HG03025 (cell line): ENCODE measurements around the gene ALG9.

Experiments
- ATAC-seq: cut with Tn5 transposase; IDR thresholded peaks from one replicate; pipeline ENCODE4 v1.9.1; 2021; ENCODE audit warnings: mild to moderate bottlenecking, moderate library complexity; ENCODE audit not compliant: unreplicated experiment, low FRiP score

ALG9 gene

DNA sequence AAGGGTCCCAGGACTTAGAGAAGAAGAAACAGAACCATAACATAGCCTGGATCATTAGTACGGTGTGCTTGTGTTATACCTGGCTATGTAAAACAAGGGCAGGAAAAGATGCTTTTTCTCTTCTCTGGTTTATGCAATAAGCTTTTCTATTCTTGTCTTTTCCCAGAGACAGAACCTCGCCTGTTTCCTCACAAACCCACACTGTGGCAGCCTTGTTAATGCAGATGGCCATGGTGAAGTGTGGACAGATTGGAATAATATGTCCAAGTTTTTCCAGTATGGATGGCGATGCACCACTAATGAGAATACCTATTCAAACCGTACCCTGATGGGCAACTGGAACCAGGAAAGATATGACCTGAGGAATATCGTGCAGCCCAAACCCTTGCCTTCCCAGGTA lies 10.8 kb upstream of the ALG9 start:
- ATAC-seq: no peak

DNA sequence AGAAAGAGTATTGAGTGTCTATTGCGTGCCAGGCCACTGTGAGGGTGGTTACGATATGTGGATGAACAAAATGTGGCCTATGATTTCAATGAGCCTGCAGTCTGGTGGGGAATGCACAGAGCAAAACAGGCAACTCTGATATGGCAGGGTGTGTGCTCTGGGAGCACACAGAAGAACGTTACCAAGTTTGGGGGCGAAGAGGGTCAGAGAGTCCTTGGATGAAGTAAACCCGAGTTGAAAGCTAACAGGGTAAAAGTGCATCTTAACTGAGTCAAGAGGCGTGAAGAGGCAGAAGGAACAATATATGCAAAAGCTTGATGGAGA lies 8.2 kb upstream of the ALG9 start:
- no peak for ATAC-seq

GRCh38 chr11:111878849-111879636 lies 7.7 kb upstream of the ALG9 start, which contains the start of the genes CFAP68 and FDXACB1:
Gene CFAP68, plus strand, starts transcription at chr11:111879541. Its CDS starts 20 bp downstream, at chr11:111879561.
Gene FDXACB1, minus strand, starts transcription at chr11:111879165. Its CDS starts 33 bp downstream, at chr11:111879132.
- peak; percentile 94 for ATAC-seq

DNA sequence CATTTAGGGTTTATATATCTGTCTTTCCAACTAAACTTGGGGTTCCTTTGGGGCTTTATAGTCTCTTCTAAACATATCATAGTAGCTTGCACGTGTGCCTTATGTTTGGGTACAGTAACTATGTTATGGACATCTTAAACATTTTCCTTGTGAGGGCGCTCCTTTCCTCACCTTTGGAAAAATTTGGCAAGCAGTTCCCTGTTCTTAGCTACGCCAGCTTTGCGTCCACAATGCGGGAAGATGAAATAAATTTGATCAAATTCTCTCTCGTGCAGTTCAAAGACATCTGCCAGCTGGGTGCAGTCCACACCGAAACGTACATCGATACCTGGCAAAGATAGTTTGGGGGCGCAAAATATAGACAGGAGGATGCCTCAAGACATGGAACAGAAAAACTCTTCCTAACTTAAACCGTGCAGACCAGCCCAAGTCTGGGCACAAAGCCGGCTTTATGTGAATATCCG lies 7.0 kb upstream of the ALG9 start:
- peak; percentile 7 for ATAC-seq

DNA sequence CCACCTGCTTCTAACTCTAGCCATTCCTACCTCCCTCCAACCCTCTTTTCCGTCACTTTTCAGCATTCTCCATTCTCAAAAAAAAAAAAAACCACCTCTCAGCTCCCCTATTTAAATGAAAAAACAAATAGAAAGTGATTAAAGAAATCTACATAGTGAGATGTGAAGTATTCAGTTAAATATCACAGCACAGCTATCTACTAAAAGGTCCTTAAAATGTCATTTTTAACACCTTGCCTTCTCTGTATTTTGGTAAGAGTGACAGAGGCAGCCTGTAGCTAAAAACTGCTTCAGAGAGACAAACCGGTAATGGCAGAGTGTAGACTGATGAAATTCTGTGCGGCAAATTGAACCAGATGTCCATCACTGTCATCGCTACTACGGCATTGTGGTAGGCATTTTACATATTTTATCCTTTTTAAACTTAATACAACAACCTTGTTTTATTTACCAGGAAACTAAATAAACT lies 346 bp upstream of the ALG9 start:
- ATAC-seq: no peak

GRCh38 chr11:111870522-111870885 lies 877 bp downstream of the ALG9 start:
- peak; percentile 15 for ATAC-seq

GRCh38 chr11:111870113-111870512 lies 1.3 kb downstream of the ALG9 start:
- no peak for ATAC-seq

DNA sequence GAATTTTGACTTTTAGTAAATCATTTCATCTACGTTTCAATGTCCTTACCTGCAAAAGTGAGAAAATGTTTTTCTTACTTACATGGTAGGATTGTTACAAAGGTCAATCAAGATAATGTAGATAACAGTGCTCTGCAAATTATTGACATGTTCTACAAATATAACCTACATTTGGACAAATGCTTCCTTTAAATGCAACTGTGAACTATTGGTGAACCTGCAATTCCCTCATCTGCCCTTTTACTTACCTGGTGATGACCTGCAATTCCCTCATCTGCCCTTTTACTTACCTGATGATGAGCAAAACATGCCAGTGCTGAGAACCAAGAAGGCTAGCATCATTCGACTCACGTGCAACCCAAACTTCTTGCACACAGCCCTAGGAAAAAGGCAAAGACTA lies 11.1 kb downstream of the ALG9 start:
- no peak for ATAC-seq

GRCh38 chr11:111855506-111855905 lies 15.9 kb downstream of the ALG9 start:
- no peak for ATAC-seq

DNA sequence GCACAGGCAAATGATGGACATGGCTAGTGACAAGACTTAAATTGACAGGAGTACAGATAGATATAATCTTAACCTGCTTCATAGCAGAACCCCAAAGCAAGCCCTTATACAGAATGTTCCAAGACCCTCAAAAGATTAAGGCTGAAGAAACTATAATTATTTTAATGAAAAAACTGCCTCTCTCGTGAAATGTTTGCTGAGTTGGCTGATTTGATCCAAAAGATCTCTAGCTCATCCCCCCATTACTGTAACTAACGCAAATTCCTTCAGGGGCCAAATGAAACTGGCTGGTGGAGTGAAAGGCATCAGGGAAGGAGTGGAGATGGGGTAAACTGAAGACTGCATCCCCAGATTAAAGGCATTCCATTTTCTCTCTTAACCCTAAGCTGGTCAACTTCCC lies 19.3 kb downstream of the ALG9 start:
- no peak for ATAC-seq

DNA sequence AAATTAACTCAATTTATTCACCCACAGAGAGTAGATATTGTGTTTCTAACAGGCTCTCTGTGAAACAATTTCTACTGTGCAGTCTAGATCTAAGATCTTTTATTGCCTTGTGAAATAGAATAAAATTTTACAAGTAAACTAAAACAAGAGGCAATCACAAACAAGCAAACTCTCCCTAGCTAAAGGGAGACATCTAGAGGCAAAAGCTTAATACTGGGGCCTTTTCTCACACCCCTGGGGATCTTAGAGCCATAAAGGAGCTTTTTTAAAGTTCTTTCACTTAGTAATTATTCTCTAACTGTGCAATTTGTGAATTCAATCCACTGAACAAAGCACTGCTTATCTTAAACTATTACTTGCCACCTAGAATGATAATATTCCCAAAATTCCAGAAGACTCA lies 19.7 kb downstream of the ALG9 start:
- no peak for ATAC-seq

- ATAC-seq: no peak
These were observed 20.3 kb downstream of the ALG9 start for GRCh38 chr11:111851067-111851466.

DNA sequence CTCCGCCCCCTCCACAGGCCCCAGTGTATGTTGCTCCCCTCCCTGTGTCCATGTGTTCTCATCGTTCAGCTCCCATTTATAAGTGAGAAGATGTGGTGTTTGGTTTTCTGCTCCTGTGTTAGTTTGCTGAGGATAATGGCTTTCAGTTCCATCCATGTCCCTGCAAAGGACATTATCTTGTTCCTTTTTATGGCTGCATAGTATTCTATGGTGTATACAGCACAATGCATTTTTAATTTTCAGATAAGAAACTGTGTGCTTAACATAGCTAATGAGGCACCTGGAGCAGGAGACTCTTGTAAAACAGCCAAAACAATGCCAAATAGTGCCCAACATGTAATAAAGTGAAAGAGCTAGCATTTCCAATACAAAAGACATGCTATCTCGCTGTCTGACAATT lies 21.8 kb downstream of the ALG9 start:
- ATAC-seq: no peak

DNA sequence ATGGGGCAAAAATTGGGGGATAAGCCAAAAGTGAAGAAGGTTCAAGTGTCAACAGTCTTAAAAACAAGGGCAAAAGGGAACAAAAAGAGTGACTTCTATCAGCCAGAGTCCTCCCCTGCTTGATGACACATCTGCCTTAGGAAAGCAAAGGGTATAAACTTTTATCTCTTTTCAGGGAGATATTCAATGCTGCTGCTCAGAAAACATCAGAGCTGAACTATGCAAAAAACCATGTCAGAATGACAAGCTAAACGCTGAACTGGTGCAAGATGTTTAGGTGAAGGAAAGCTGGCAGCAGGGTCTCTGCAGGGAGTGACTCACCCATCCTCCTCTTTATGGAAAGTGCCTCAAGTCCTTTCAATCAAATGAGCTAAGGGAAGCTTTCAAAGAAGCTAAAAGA lies 24.7 kb downstream of the ALG9 start:
- no peak for ATAC-seq

DNA sequence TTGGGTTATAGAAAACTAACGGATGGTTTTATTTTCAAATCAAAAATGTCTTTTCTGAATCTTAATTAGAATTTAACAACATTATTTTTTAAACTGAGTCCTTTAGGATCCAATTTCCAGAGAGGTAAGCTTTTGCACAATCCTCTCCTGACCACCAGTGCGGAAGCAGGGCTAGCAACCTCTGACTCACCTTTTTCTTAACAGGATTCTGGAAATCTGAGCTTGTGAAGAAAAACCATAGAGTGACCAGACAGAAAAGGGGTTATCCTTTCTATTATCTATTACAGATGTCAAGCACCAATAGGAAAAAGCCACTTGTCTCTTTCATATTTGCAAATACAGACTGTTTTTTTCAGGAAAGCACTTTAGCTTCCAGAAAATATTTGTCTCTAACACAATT lies 25.3 kb downstream of the ALG9 start:
- ATAC-seq: no peak

GRCh38 chr11:111845276-111846028 lies 25.9 kb downstream of the ALG9 start:
- ATAC-seq: no peak

- no peak for ATAC-seq
These were observed 27.7 kb downstream of the ALG9 start for GRCh38 chr11:111843661-111844060.

DNA sequence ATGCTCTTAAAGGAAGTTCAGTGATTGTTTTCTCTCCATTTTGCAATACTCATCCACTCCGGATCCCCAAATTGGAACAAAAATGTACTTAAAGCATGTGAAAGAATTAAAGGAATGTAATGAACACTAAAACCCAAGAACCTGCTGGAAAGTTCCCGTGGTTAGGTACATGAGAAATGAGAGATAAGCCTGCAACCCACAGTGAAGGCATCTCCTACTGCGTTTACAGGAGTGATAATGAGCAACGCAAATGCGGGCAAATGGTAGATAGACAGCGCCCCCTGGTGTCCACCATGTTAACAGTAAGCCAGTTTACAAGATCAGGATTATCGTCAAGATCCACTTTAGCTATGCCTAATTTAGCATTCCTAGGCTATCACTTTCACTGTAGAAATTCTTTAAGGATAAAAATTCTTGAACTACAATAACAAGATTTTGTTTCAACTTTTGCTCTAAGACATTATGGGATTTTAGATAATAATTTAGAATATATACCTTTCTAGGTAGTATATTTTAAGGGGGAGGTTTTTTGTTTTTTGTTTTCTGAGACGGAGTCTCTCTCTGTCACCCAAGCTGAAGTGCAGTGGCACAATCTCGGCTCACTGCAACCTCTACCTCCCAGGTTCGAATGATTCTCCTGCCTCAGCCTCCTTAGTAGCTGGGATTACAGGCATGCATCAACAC lies 29.9 kb downstream of the ALG9 start:
- ATAC-seq: no peak

- no peak for ATAC-seq
These were observed 31.2 kb downstream of the ALG9 start for GRCh38 chr11:111840143-111840542.

DNA sequence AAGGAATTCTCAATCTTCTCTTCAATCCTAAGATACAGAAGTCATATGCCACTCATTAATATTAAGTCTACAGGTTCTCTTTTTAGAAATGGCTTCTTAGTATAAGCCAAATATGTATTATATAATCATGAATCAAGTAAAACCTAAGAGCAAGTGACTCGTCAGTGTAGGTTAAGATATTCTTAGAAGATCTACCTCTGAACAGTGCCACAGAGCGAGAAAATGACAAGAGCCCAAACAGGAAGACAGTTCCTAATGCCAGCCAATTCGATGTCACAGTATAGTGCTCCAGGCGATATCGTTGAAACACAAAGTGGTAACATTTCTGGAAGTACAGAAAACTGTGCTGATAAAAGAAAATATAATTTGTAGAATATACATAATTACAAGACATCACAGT lies 33.3 kb downstream of the ALG9 start:
- no peak for ATAC-seq

DNA sequence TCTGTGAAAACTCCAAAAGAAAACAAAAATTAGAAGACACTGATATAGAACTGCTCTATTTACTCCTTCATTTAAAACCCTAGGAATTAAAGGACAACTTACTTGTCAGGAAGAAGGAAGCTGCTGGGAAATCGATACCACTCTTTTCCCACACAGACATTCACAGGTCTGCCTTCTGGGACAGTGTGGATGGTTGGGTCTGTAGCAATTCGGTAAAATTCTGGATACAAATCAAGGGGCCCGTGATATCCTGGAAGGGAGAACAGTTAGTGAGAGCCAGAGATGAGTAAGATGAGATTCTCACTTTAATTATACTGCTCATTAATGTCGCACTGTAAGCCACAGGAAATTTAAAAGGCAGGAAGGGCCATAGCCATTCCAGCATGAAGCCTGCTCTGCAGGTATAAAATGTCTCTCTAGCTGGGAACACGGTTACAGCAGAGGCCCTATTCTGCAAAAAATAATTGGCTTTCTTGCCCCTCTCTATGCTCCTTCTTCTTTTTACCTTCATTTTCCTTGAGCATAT lies 34.0 kb downstream of the ALG9 start:
- no peak for ATAC-seq
